ENCODE measurements around the gene NPDC1. TPM values are rescaled to one million over a fixed set of nuclear protein-coding genes. Genes with fewer than 3 reads are reported as not detected.

NPDC1 gene
- total and polyA plus RNA-seq, 2 experiments from 2014 or later, result 43.1 to 121 TPM

DNA sequence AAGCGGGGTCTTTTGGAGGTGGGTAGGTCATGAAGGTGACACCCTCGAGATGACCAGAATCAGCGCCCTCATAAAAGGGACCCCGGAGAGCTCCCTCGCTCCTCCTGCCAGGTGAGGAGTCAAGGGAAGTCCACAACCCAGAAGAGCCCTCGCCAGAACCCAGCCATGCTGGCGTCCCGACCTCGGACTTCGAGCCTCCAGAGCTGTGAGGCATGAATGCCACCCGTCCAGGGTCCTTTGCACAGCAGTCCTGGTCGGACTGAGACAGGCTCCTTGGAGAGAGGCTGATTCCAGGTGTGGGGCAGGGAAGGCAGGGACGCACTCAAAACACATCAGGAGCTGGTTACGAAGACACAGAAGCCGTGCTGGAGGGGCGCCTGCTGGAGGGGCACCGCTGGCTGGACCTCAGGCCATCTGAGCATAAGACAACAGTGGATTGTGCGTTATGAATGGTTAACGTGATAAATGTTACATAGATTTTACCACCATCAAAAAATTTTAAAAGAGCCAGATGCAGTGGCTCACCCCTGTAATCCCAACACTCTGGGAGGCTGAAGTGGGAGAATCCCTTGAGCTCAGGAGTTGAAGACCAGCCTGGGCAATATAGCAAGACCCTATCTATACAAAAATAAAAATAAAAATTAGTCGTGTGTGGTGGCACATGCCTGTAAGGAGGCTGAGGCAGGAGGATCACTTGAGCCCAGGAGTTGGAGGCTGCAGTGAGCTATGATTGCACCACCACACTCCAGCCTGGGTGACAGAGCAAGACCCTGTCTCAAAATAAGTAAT, 43.9 kb downstream of the NPDC1 start:
- Histone ChIP-seq H3K36me3 (ENCODE audit: low read depth) (no peaks in the 10 kb centered on the region), H3K27me3 (replicated peaks; ENCODE audit: insufficient read depth) (no peaks in the 10 kb centered on the region), H3F3A (ENCODE audit: insufficient read depth) (peaks cover 10% of the 10 kb centered on the region; the same call in 1 of the 2 replicates), H3K4me1 (ENCODE audit: insufficient read depth) (peaks cover 11% of the 10 kb centered on the region), H3K9me2 (ENCODE audit: insufficient read depth) (no peaks in the 10 kb centered on the region), H4K20me1 (ENCODE audit: insufficient read depth) (no peaks in the 10 kb centered on the region), H3K79me2 (ENCODE audit: insufficient read depth) (no peaks in the 10 kb centered on the region), H2AFZ (no peak overlapping the region), H3K4me3 (no peak overlapping the region), H3K4me2 (ENCODE audit: unreplicated experiment) (no peak overlapping the region), H3K27ac (no peak overlapping the region), H3K9ac (no peak overlapping the region), H3K9me3 (ENCODE audit: low read depth) (no peaks in the 10 kb centered on the region)
- WGBS, 2 experiments (ENCODE audit: low coverage in 1 of 2, low lambda C conversion rate in 2 of 2, missing lambda C conversion rate in 2 of 2), result 64 to 66% methylated on average over 20 of the region's 20 CpGs
- TF ChIP-seq EZH2 (IDR thresholded peaks at IDR 0.05; ENCODE audit: insufficient read depth, poor library complexity, severe bottlenecking) (no peak), EZH2phosphoT487 (IDR thresholded peaks at IDR 0.05; ENCODE audit: insufficient read depth, low read depth) (no peak)
- in situ Hi-C loops (cut with MboI), result no loop called here
- DNase-seq, result no peak

DNA sequence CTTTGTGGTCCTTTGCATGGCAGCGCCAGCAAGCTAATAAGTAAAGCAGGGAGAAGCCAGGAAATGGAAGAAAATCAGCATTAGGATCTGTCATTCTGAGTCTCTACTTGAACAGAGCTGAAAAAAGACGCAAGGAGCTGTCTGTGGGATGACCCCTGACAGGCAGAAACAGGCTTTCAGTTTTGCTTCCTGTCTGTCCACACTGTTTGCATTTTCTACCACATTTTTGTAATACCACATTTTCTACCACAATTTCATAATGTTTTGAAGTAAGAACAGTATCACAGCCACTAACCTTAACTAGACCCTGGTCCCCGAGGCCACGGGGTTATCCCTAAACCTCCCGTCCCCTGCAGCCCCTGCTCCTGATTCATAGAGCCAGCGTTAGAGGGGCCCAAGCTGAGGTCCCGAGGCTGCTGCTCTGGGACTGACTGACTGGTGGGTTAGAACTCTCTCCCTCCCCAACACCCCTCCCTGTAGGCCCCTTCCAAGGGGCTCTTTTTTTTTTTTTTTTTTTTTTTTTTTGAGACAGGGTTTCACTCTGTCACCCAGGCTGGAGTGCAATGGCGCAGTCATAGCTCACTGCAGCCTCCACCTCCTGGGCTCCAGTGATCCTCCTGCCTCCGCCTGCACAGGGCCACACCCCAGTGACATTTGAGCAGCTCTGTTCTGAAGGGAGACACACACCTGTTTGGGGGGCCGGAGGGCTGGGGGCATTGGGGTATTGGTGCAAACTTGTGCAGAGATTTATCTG, 45.6 kb downstream of the NPDC1 start:
- H3K9me3 ChIP-seq (ENCODE audit: low read depth), result no peaks in the 10 kb centered on the region
- no peak overlapping the region for H3K4me3 ChIP-seq
- peak; percentile 59 for DNase-seq
- in situ Hi-C loops (cut with MboI), result no loop called here
- no peak overlapping the region for H3K4me2 ChIP-seq (ENCODE audit: unreplicated experiment)
- no peaks in the 10 kb centered on the region for H3K36me3 ChIP-seq (ENCODE audit: low read depth)
- H3K9ac ChIP-seq, result no peak overlapping the region
- peak overlapping the region; percentile 46; the same call in 1 of the 2 replicates for H3K27ac ChIP-seq
- WGBS, 2 experiments (ENCODE audit: low coverage in 1 of 2, low lambda C conversion rate in 2 of 2, missing lambda C conversion rate in 2 of 2), result 72 to 73% methylated on average over 10 of the region's 10 CpGs
- H3K4me1 ChIP-seq (ENCODE audit: insufficient read depth), result peaks cover 22% of the 10 kb centered on the region
- no peaks in the 10 kb centered on the region for H3K9me2 ChIP-seq (ENCODE audit: insufficient read depth)
- no peaks in the 10 kb centered on the region for H4K20me1 ChIP-seq (ENCODE audit: insufficient read depth)
- no peaks in the 10 kb centered on the region for H3K79me2 ChIP-seq (ENCODE audit: insufficient read depth)
- no peak for TF ChIP-seq EZH2 (IDR thresholded peaks at IDR 0.05; ENCODE audit: insufficient read depth, poor library complexity, severe bottlenecking)
- TF ChIP-seq EZH2phosphoT487 (IDR thresholded peaks at IDR 0.05; ENCODE audit: insufficient read depth, low read depth), result no peak
- peaks cover 10% of the 10 kb centered on the region; the same call in 1 of the 2 replicates for H3F3A ChIP-seq (ENCODE audit: insufficient read depth)
- no peaks in the 10 kb centered on the region for H3K27me3 ChIP-seq (replicated peaks; ENCODE audit: insufficient read depth)
- peak overlapping the region; percentile 68 for H2AFZ ChIP-seq

DNA sequence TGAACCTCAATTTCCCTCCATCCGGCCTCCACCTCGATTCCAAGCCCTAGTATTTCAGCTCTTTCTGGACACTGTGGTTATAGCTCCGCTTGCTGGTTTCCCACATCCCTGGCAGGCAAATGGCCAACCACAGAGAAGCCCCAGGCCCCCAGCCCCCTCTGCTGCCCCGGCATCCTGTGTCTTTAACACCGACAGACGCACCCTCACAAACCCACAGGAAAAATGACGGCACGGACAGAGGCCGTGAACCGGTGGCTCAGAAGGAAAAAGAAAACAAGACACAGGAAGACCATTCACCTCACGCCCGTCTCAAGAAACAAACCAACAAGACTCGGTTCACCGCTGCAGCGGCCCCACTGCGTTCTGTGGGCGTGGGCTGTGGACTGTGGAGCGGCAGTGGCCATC, 48.1 kb downstream of the NPDC1 start:
- no peak overlapping the region for H3K9ac ChIP-seq
- H3K4me1 ChIP-seq (ENCODE audit: insufficient read depth), result peaks cover 26% of the 10 kb centered on the region
- H3K79me2 ChIP-seq (ENCODE audit: insufficient read depth), result 0 out of 2 replicates have a peak, but pooled peaks cover 4% of the 10 kb centered on the region
- H3K4me3 ChIP-seq, result no peak overlapping the region
- TF ChIP-seq EZH2phosphoT487 (IDR thresholded peaks at IDR 0.05; ENCODE audit: insufficient read depth, low read depth) (no peak), EZH2 (IDR thresholded peaks at IDR 0.05; ENCODE audit: insufficient read depth, poor library complexity, severe bottlenecking) (no peak)
- in situ Hi-C loops (cut with MboI), result no loop called here
- no peak overlapping the region for H3K27ac ChIP-seq
- no peaks in the 10 kb centered on the region for H3K9me3 ChIP-seq (ENCODE audit: low read depth)
- H3K9me2 ChIP-seq (ENCODE audit: insufficient read depth), result no peaks in the 10 kb centered on the region
- H2AFZ ChIP-seq, result no peak overlapping the region
- WGBS, 2 experiments (ENCODE audit: low coverage in 1 of 2, low lambda C conversion rate in 2 of 2, missing lambda C conversion rate in 2 of 2), result 80 to 91% methylated on average over 14 to 18 of the region's 18 CpGs
- no peaks in the 10 kb centered on the region for H3K27me3 ChIP-seq (replicated peaks; ENCODE audit: insufficient read depth)
- H3K36me3 ChIP-seq (ENCODE audit: low read depth), result no peaks in the 10 kb centered on the region
- H3F3A ChIP-seq (ENCODE audit: insufficient read depth), result peaks cover 10% of the 10 kb centered on the region; the same call in 1 of the 2 replicates
- H3K4me2 ChIP-seq (ENCODE audit: unreplicated experiment), result no peak overlapping the region
- no peak for DNase-seq
- H4K20me1 ChIP-seq (ENCODE audit: insufficient read depth), result no peaks in the 10 kb centered on the region

DNA sequence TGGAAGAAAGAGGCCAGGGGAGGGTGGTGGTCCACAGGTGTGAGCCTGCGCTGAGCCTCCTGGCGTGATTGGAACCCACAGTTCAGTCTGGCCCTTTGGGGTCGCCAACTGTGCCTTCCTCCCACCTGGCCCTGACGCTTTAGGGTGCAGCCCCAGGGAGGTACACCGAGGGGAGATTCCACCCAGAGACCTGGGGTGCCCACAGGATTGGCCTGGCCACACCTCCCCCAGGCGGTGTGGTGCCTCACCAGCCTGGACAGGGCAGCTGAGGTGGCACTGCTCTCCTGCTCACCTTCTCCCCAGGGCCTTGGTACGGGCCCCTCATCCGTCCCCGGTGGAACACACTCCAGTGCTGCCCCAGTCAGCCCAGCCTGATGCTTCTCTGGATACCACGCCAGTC, 48.6 kb downstream of the NPDC1 start:
- Histone ChIP-seq H3K36me3 (ENCODE audit: low read depth) (no peaks in the 10 kb centered on the region), H2AFZ (no peak overlapping the region), H3K79me2 (ENCODE audit: insufficient read depth) (0 out of 2 replicates have a peak, but pooled peaks cover 4% of the 10 kb centered on the region), H3K9me3 (ENCODE audit: low read depth) (no peaks in the 10 kb centered on the region), H3K27ac (no peak overlapping the region), H3K27me3 (replicated peaks; ENCODE audit: insufficient read depth) (no peaks in the 10 kb centered on the region), H3K9me2 (ENCODE audit: insufficient read depth) (no peaks in the 10 kb centered on the region), H3K4me1 (ENCODE audit: insufficient read depth) (peaks cover 26% of the 10 kb centered on the region), H3K4me2 (ENCODE audit: unreplicated experiment) (no peak overlapping the region), H4K20me1 (ENCODE audit: insufficient read depth) (no peaks in the 10 kb centered on the region), H3K9ac (no peak overlapping the region), H3F3A (ENCODE audit: insufficient read depth) (peaks cover 10% of the 10 kb centered on the region; the same call in 1 of the 2 replicates), H3K4me3 (no peak overlapping the region)
- no peak for DNase-seq
- in situ Hi-C loops (cut with MboI), result no loop called here
- TF ChIP-seq EZH2 (IDR thresholded peaks at IDR 0.05; ENCODE audit: insufficient read depth, poor library complexity, severe bottlenecking) (no peak), EZH2phosphoT487 (IDR thresholded peaks at IDR 0.05; ENCODE audit: insufficient read depth, low read depth) (no peak)
- 86 to 88% methylated on average over 10 of the region's 10 CpGs for WGBS, 2 experiments (ENCODE audit: low coverage in 1 of 2, low lambda C conversion rate in 2 of 2, missing lambda C conversion rate in 2 of 2)
